ENCODE results near the gene DENND1B.

DNA sequence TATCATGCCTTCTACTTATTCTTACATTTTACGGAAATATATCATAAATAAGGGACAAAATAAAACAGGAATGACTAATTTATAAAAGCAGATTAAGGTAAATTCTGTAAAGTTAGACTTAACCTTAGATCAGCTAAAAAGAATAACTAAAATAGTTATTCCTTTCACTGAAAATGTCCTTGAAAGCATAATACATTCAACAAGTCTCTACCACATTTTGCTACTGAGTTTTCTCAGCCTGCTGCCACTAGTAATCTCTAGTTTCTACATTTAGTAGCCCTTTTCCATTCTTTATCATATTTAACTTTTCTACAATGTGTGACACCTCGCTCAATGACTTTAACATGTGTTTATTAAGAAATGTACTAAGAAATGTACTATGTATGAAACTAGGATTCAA is 89.0 kb downstream of the DENND1B start:
- TF ChIP-seq, protein P1, sequence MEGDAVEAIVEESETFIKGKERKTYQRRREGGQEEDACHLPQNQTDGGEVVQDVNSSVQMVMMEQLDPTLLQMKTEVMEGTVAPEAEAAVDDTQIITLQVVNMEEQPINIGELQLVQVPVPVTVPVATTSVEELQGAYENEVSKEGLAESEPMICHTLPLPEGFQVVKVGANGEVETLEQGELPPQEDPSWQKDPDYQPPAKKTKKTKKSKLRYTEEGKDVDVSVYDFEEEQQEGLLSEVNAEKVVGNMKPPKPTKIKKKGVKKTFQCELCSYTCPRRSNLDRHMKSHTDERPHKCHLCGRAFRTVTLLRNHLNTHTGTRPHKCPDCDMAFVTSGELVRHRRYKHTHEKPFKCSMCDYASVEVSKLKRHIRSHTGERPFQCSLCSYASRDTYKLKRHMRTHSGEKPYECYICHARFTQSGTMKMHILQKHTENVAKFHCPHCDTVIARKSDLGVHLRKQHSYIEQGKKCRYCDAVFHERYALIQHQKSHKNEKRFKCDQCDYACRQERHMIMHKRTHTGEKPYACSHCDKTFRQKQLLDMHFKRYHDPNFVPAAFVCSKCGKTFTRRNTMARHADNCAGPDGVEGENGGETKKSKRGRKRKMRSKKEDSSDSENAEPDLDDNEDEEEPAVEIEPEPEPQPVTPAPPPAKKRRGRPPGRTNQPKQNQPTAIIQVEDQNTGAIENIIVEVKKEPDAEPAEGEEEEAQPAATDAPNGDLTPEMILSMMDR (IDR thresholded peaks at IDR 0.05): no peak
- no peak for TF ChIP-seq CHD2 (IDR thresholded peaks at IDR 0.05; ENCODE audit: low read length, partially characterized antibody)
- no peak for TF ChIP-seq CBX2 (IDR thresholded peaks at IDR 0.05; ENCODE audit: borderline replicate concordance, low read depth)
- TF ChIP-seq RARB (CRISPR knock-in tag; IDR thresholded peaks at IDR 0.05): no peak
- TF ChIP-seq, protein P2, sequence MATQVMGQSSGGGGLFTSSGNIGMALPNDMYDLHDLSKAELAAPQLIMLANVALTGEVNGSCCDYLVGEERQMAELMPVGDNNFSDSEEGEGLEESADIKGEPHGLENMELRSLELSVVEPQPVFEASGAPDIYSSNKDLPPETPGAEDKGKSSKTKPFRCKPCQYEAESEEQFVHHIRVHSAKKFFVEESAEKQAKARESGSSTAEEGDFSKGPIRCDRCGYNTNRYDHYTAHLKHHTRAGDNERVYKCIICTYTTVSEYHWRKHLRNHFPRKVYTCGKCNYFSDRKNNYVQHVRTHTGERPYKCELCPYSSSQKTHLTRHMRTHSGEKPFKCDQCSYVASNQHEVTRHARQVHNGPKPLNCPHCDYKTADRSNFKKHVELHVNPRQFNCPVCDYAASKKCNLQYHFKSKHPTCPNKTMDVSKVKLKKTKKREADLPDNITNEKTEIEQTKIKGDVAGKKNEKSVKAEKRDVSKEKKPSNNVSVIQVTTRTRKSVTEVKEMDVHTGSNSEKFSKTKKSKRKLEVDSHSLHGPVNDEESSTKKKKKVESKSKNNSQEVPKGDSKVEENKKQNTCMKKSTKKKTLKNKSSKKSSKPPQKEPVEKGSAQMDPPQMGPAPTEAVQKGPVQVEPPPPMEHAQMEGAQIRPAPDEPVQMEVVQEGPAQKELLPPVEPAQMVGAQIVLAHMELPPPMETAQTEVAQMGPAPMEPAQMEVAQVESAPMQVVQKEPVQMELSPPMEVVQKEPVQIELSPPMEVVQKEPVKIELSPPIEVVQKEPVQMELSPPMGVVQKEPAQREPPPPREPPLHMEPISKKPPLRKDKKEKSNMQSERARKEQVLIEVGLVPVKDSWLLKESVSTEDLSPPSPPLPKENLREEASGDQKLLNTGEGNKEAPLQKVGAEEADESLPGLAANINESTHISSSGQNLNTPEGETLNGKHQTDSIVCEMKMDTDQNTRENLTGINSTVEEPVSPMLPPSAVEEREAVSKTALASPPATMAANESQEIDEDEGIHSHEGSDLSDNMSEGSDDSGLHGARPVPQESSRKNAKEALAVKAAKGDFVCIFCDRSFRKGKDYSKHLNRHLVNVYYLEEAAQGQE (IDR thresholded peaks at IDR 0.05): no peak
- TF ChIP-seq KDM1A (IDR thresholded peaks at IDR 0.05; ENCODE audit: low read depth): no peak
- TF ChIP-seq JUN (IDR thresholded peaks at IDR 0.05): no peak
- no peak for TF ChIP-seq FOXS1 (CRISPR knock-in tag; IDR thresholded peaks at IDR 0.05)
- TF ChIP-seq, protein P3, sequence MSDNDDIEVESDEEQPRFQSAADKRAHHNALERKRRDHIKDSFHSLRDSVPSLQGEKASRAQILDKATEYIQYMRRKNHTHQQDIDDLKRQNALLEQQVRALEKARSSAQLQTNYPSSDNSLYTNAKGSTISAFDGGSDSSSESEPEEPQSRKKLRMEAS (IDR thresholded peaks at IDR 0.05): no peak
- TF ChIP-seq POLR2A (IDR thresholded peaks at IDR 0.05; ENCODE audit: low read length): no peak
- no peak for TF ChIP-seq RAD21 (conservative IDR thresholded peaks at IDR 0.05 in 1 of 2, IDR thresholded peaks at IDR 0.05 in 1 of 2)
- TF ChIP-seq PHF8 (IDR thresholded peaks at IDR 0.05; ENCODE audit: borderline replicate concordance, low read depth): no peak
- no peak for TF ChIP-seq CEBPB (IDR thresholded peaks at IDR 0.05)
- TF ChIP-seq HOXA7 (CRISPR knock-in tag; IDR thresholded peaks at IDR 0.05): no peak

All from A549 (cell line).